H1 (cell line): Measurements from ENCODE around the gene SLC6A12. TPM values are rescaled to one million over a fixed set of nuclear protein-coding genes. Genes with fewer than 3 reads are reported as not detected.

Experiments used
- CTCF ChIA-PET: fragments of 300-600 bp; sonication (Branson Sonifier 250); formaldehyde crosslinking; loops from one replicate; lab custom pipeline; 2021; ENCODE audit not compliant: partially characterized antibody; lab: Charles Lee
- POLR2A ChIA-PET: fragments of 300-600 bp; sonication (Branson Sonifier 250); formaldehyde crosslinking; loops from one replicate; lab custom pipeline; 2021; ENCODE audit warnings: inconsistent platforms; ENCODE audit not compliant: partially characterized antibody; lab: Charles Lee
- DNase-seq, 2 experiments: peaks; one replicate each; pipeline versions ENCODE4 v3.0.0 to v3.0.0-alpha.2; 2010 to 2022; ENCODE audit warnings: low spot score in 2 of 2, low read depth in 1 of 2, mixed read lengths in 1 of 2
- FAIRE-seq: peaks from 2 replicates; lab custom pipeline; 2011; peaks lifted over from hg19 to GRCh38; lab: Jason Lieb, UNC
- H2AFZ ChIP-seq: 2 replicates; pipeline ENCODE4 v1.8.1; 2012; ENCODE audit warnings: low read length, inconsistent platforms
- H2AK5ac ChIP-seq: 2 replicates; pipeline ENCODE4 v1.6.1; 2013; ENCODE audit warnings: low read depth, low read length
- H2BK120ac ChIP-seq: replicated peaks from 2 replicates; pipeline ENCODE3; 2013; ENCODE audit warnings: low read depth, low read length, inconsistent platforms
- H2BK12ac ChIP-seq: 2 replicates; pipeline ENCODE4 v1.6.1; 2013; ENCODE audit warnings: low read depth, low read length
- H2BK15ac ChIP-seq: 2 replicates; pipeline ENCODE4 v1.6.1; 2013; ENCODE audit warnings: low read length
- H2BK20ac ChIP-seq: 2 replicates; pipeline ENCODE4 v1.6.1; 2013; ENCODE audit warnings: low read length
- H2BK5ac ChIP-seq: 2 replicates; pipeline ENCODE4 v1.6.1; 2013; ENCODE audit warnings: low read depth, low read length
- H3K14ac ChIP-seq: 2 replicates; pipeline ENCODE4 v1.6.1; 2013; ENCODE audit warnings: inconsistent platforms; ENCODE audit not compliant: insufficient read length
- H3K18ac ChIP-seq: 2 replicates; pipeline ENCODE4 v1.6.1; 2013; ENCODE audit warnings: low read length; ENCODE audit errors: extremely low read depth
- H3K23ac ChIP-seq: 2 replicates; pipeline ENCODE4 v1.6.1; 2013; ENCODE audit warnings: inconsistent platforms; ENCODE audit not compliant: insufficient read length
- H3K23me2 ChIP-seq: 2 replicates; pipeline ENCODE4 v1.6.1; 2013; ENCODE audit warnings: low read depth, low read length
- H3K27ac ChIP-seq: 2 replicates; pipeline ENCODE4 v1.6.1; 2011; ENCODE audit warnings: low read depth, low read length, inconsistent platforms
- H3K27me3 ChIP-seq, 4 experiments: replicated peaks in 1 of 4; 1 replicate in 1 of 4; 2 replicates in 3 of 4; pipeline versions ENCODE4 v1.6.1 to v1.8.1; 2011 to 2013; ENCODE audit warnings: low read length in 3 of 4, mild to moderate bottlenecking in 3 of 4, inconsistent platforms in 2 of 4, mixed read lengths in 2 of 4, moderate library complexity in 1 of 4; ENCODE audit not compliant: control insufficient read depth in 3 of 4, insufficient read depth in 3 of 4; ENCODE audit errors: extremely low read depth in 1 of 4
- H3K36me3 ChIP-seq, 4 experiments: 2 replicates each; pipeline versions ENCODE4 v1.6.1 to v1.8.1; 2011 to 2013; ENCODE audit warnings: mild to moderate bottlenecking in 4 of 4, low read length in 3 of 4, moderate library complexity in 2 of 4, control low read depth in 1 of 4, inconsistent platforms in 1 of 4; ENCODE audit not compliant: insufficient read depth in 4 of 4, control insufficient read depth in 2 of 4
- H3K4ac ChIP-seq: replicated peaks from 2 replicates; pipeline ENCODE3; 2013; ENCODE audit warnings: low read length, low read depth, mixed read lengths, inconsistent platforms; ENCODE audit not compliant: insufficient read length
- H3K4me1 ChIP-seq, 4 experiments: replicated peaks in 1 of 4; 1 replicate in 1 of 4; 2 replicates in 3 of 4; pipeline versions ENCODE4 v1.6.1 to v1.8.1; 2011 to 2013; ENCODE audit warnings: low read length in 3 of 4, inconsistent platforms in 2 of 4, mixed read lengths in 1 of 4; ENCODE audit not compliant: insufficient read depth in 4 of 4, control insufficient read depth in 3 of 4
- H3K4me2 ChIP-seq, 2 experiments: 2 replicates each; pipeline versions ENCODE4 v1.6.1 to v1.8.1; 2011 to 2013; ENCODE audit warnings: low read depth in 2 of 2, low read length in 2 of 2, control low read depth in 1 of 2, inconsistent platforms in 1 of 2, mild to moderate bottlenecking in 1 of 2; ENCODE audit not compliant: insufficient read depth in 1 of 2
- H3K4me3 ChIP-seq, 4 experiments: fragments of 200-600, 300-600 bp in 1 of 4; sonication (generic), shearing (Covaris generic), sonication (Bioruptor Twin) in 1 of 4; 2 replicates each; pipeline versions ENCODE4 v1.5.1 to v1.8.1; 2011 to 2016; ENCODE audit warnings: low read length in 4 of 4, low read depth in 3 of 4, control low read depth in 2 of 4, inconsistent platforms in 2 of 4, mild to moderate bottlenecking in 2 of 4, mixed read lengths in 1 of 4, moderate library complexity in 1 of 4; ENCODE audit not compliant: insufficient read depth in 2 of 4; ENCODE audit errors: extremely low read depth in 1 of 4
- H3K56ac ChIP-seq: replicated peaks from 2 replicates; pipeline ENCODE3; 2013; ENCODE audit warnings: low read depth, mild to moderate bottlenecking, mixed read lengths, low read length, inconsistent platforms; ENCODE audit not compliant: insufficient read length
- H3K79me1 ChIP-seq: 2 replicates; pipeline ENCODE4 v1.6.1; 2013; ENCODE audit warnings: low read depth, low read length, control low read depth
- H3K79me2 ChIP-seq, 2 experiments: 2 replicates each; pipeline versions ENCODE4 v1.6.1 to v1.8.1; 2012 to 2013; ENCODE audit warnings: low read length in 2 of 2, mild to moderate bottlenecking in 2 of 2, inconsistent platforms in 1 of 2; ENCODE audit not compliant: insufficient read depth in 2 of 2, control insufficient read depth in 1 of 2
- H3K9ac ChIP-seq, 4 experiments: replicated peaks in 1 of 4; 1 replicate in 1 of 4; 2 replicates in 3 of 4; pipeline versions ENCODE4 v1.6.1 to v1.8.1; 2011 to 2013; ENCODE audit warnings: low read depth in 3 of 4, low read length in 3 of 4, control low read depth in 2 of 4, mild to moderate bottlenecking in 2 of 4, moderate library complexity in 2 of 4, inconsistent platforms in 1 of 4; ENCODE audit errors: extremely low read depth in 1 of 4
- H3K9me3 ChIP-seq, 2 experiments: 2 replicates each; pipeline versions ENCODE4 v1.6.1 to v1.8.1; 2012 to 2013; ENCODE audit warnings: mild to moderate bottlenecking in 2 of 2, moderate library complexity in 2 of 2, control low read depth in 1 of 2, inconsistent platforms in 1 of 2, low read depth in 1 of 2, low read length in 1 of 2, mixed read lengths in 1 of 2; ENCODE audit not compliant: insufficient read depth in 2 of 2
- H4K20me1 ChIP-seq, 2 experiments: replicated peaks in 1 of 2; 2 replicates each; pipeline versions ENCODE3 to v1.8.1; 2011 to 2013; ENCODE audit warnings: inconsistent platforms in 2 of 2, low read length in 2 of 2, mild to moderate bottlenecking in 1 of 2; ENCODE audit not compliant: insufficient read depth in 2 of 2, control insufficient read depth in 1 of 2
- H4K5ac ChIP-seq: 2 replicates; pipeline ENCODE4 v1.6.1; 2013; ENCODE audit warnings: low read length, low read depth, mixed read lengths, inconsistent platforms; ENCODE audit not compliant: insufficient read length
- H4K8ac ChIP-seq: 2 replicates; pipeline ENCODE4 v1.8.0; 2013; ENCODE audit warnings: mild to moderate bottlenecking, moderate library complexity, low read length, inconsistent platforms; ENCODE audit not compliant: insufficient read depth; ENCODE audit errors: extremely low read depth
- H4K91ac ChIP-seq: replicated peaks from 2 replicates; pipeline ENCODE3; 2013; ENCODE audit warnings: low read length, mixed read lengths, inconsistent platforms; ENCODE audit not compliant: insufficient read length
- ASH2L ChIP-seq: fragments of 200-600, 300-600 bp; sonication (generic); IDR thresholded peaks from one replicate; pipeline ENCODE4 v1.7.1; 2017; ENCODE audit warnings: low read length
- ATF3 ChIP-seq: IDR thresholded peaks from 2 replicates; pipeline ENCODE4 v1.6.1; 2011; ENCODE audit warnings: low read depth, mild to moderate bottlenecking, low read length; ENCODE audit not compliant: insufficient read depth
- BACH1 ChIP-seq: IDR thresholded peaks from 2 replicates; pipeline ENCODE4 v1.6.1; 2012; ENCODE audit warnings: low read length, improper control_type of control experiment
- EP300 ChIP-seq, 2 experiments: IDR thresholded peaks; 1 replicate in 1 of 2; 2 replicates in 1 of 2; pipeline ENCODE4 v1.6.1; 2011 to 2012; ENCODE audit warnings: low read depth in 2 of 2, low read length in 2 of 2, mild to moderate bottlenecking in 2 of 2, borderline replicate concordance in 1 of 2, inconsistent platforms in 1 of 2, moderate library complexity in 1 of 2
- FOSL1 ChIP-seq: IDR thresholded peaks from 2 replicates; pipeline ENCODE4 v1.6.1; 2011; ENCODE audit warnings: mild to moderate bottlenecking, low read depth, low read length, moderate library complexity; ENCODE audit not compliant: insufficient read depth
- HDAC2 ChIP-seq, 2 experiments: fragments of 300-600 bp in 1 of 2; sonication (generic) in 1 of 2; IDR thresholded peaks; 2 replicates each; pipeline ENCODE4 v1.6.1; 2011 to 2012; ENCODE audit warnings: low read depth in 2 of 2, low read length in 2 of 2, mild to moderate bottlenecking in 2 of 2, moderate library complexity in 2 of 2, borderline replicate concordance in 1 of 2, inconsistent platforms in 1 of 2
- KDM5A ChIP-seq: fragments of 200-600 bp; IDR thresholded peaks from 2 replicates; pipeline ENCODE4 v1.7.1; 2012; ENCODE audit warnings: mild to moderate bottlenecking, low read length, inconsistent platforms, mixed read lengths
- NRF1 ChIP-seq: IDR thresholded peaks from 2 replicates; pipeline ENCODE4 v1.6.1; 2011; ENCODE audit warnings: mild to moderate bottlenecking, low read depth, low read length, improper control_type of control experiment
- POU5F1 ChIP-seq: IDR thresholded peaks from 2 replicates; pipeline ENCODE4 v1.6.1; 2011; ENCODE audit warnings: low read depth, mild to moderate bottlenecking, low read length, moderate library complexity
- SIN3A ChIP-seq, 2 experiments: IDR thresholded peaks in 1 of 2; conservative IDR thresholded peaks in 1 of 2; 2 replicates each; pipeline ENCODE4 v1.6.1; 2011 to 2012; ENCODE audit warnings: low read length in 2 of 2, improper control_type of control experiment in 1 of 2, low read depth in 1 of 2, mild to moderate bottlenecking in 1 of 2
- SIRT6 ChIP-seq: IDR thresholded peaks from one replicate; pipeline ENCODE4 v1.7.1; 2012; ENCODE audit warnings: low read length, inconsistent platforms
- SP4 ChIP-seq: IDR thresholded peaks from 2 replicates; pipeline ENCODE4 v1.6.1; 2012; ENCODE audit warnings: low read length, inconsistent platforms
- WGBS, 2 experiments: shearing (Covaris generic) in 1 of 2; methylation state at CpG; one replicate each; pipeline versions ENCODE4 v1.1.6 to v1.1.7; 2013 to 2015; ENCODE audit warnings: low lambda C conversion rate in 2 of 2, mixed read lengths in 2 of 2, inconsistent platforms in 1 of 2, low coverage in 1 of 2, missing lambda C conversion rate in 1 of 2; ENCODE audit not compliant: insufficient replicate concordance in 2 of 2, insufficient coverage in 1 of 2, insufficient read length in 1 of 2; ENCODE audit errors: extremely low coverage in 1 of 2, missing lambda C conversion rate in 1 of 2; 5-methylcytosine and 5-hydroxymethylcytosine counted together
- polyA plus RNA-seq, 7 experiments: library from polyadenylated mRNA; depleted of rRNA in 3 of 7; stranded (reverse) in 5 of 7; unstranded in 2 of 7; fragments of >200 nt in 5 of 7; fragments of 200-250 nt in 2 of 7; gene quantifications; 1 replicate in 5 of 7; 2 replicates in 1 of 7; 4 replicates in 1 of 7; pipeline versions ENCODE4 v1.2.1 to v1.2.3, GENCODE V29; 2011 to 2013; ENCODE audit warnings: missing spikeins in 2 of 7, mixed read lengths in 2 of 7
- total RNA-seq: library from RNA; stranded (reverse); fragmentation: NEBNext Ultra II Directional; extraction: Animal tissue kit (Norgen Biotek cat#: 25700); gene quantifications from 2 replicates; pipeline ENCODE4 v1.2.1, GENCODE V29; 2021

Gene SLC6A12
- total and polyA plus RNA-seq, 2 of the 8 experiments (the other 6 are each of a cell fraction or from before 2014, with no cell fraction given): 0.70 to 1.1 TPM

GRCh38 chr12:256225-256624 is 42.3 kb upstream of the SLC6A12 start:
- Histone ChIP-seq H2BK5ac (no peak overlapping the region), H2BK20ac (no peak overlapping the region), H3K79me2 (no peaks in the 10 kb centered on the region), H3K79me1 (no peaks in the 10 kb centered on the region), H3K27ac (no peak overlapping the region), H3K4ac (no peak overlapping the region), H3K4me2 (no peak overlapping the region), H3K9me3 (no peaks in the 10 kb centered on the region), H3K23me2 (no peaks in the 10 kb centered on the region), H2AFZ (no peak overlapping the region), H3K4me3 (no peak overlapping the region), H4K5ac (no peak overlapping the region), H2BK15ac (no peak overlapping the region), H4K91ac (no peak overlapping the region), H3K56ac (no peak overlapping the region), H2AK5ac (no peak overlapping the region), H3K36me3 (no peaks in the 10 kb centered on the region), H3K27me3 (0 out of 7 replicates have a peak, but pooled peaks cover 0 to 5% (median 0%) of the 10 kb centered on the region in 4 experiments), H4K8ac (no peak overlapping the region; the same call in 1 of the 2 replicates), H3K23ac (no peak overlapping the region), H3K18ac (no peak overlapping the region), H3K4me1 (no peaks in the 10 kb centered on the region), H3K14ac (no peak overlapping the region), H2BK12ac (no peak overlapping the region), H3K9ac (no peak overlapping the region), H2BK120ac (no peak overlapping the region), H4K20me1 (no peaks in the 10 kb centered on the region)
- peak in 1 of 2 experiments; percentile 8 for DNase-seq
- 98% methylated on average over 6 of the region's 6 CpGs; no CpG with 5 or more reads in 1 of the 2 experiments for WGBS, 2 experiments
- FAIRE-seq: no peak
- ChIA-PET POLR2A (no interaction called here), CTCF (interaction anchor here (1.2 kb wide), 1 partner anchor 36 kb away, joined by 3 read pairs; no protein-coding TSS in a partner anchor)
- TF ChIP-seq KDM5A: no peak
- no peak for TF ChIP-seq EP300 (IDR thresholded peaks at IDR 0.05; ENCODE audit: borderline replicate concordance in 1 of 2, low read depth in 2 of 2, low read length in 2 of 2)
- TF ChIP-seq ATF3: no peak
- TF ChIP-seq NRF1: no peak
- no peak for TF ChIP-seq SIN3A (conservative IDR thresholded peaks at IDR 0.05 in 1 of 2, IDR thresholded peaks at IDR 0.05 in 1 of 2; ENCODE audit: low read depth in 1 of 2, low read length in 2 of 2)
- no peak for TF ChIP-seq SP4
- TF ChIP-seq BACH1: no peak
- no peak for TF ChIP-seq HDAC2 (IDR thresholded peaks at IDR 0.05; ENCODE audit: borderline replicate concordance in 1 of 2, low read depth in 2 of 2, low read length in 2 of 2)
- no peak for TF ChIP-seq SIRT6
- no peak for TF ChIP-seq FOSL1
- no peak for TF ChIP-seq POU5F1
- TF ChIP-seq ASH2L: no peak
